HEK293T (cell line): ENCODE results near the gene STAT4.

Source experiments
- ARNT ChIP-seq: fragments of 450-650 bp; IDR thresholded peaks from 2 replicates; pipeline ENCODE4 v1.6.1; 2017; ENCODE audit warnings: mild to moderate bottlenecking
- BHLHE40 ChIP-seq: fragments of 450-650 bp; IDR thresholded peaks from 2 replicates; pipeline ENCODE4 v1.6.1; 2016; ENCODE audit warnings: mild to moderate bottlenecking, moderate library complexity, borderline replicate concordance
- L3MBTL2 ChIP-seq: fragments of 450-650 bp; conservative IDR thresholded peaks from 2 replicates; pipeline ENCODE4 v1.6.1; 2016; ENCODE audit warnings: mild to moderate bottlenecking
- SUZ12 ChIP-seq: fragments of 450-650 bp; IDR thresholded peaks from 2 replicates; pipeline ENCODE4 v1.6.1; 2016; ENCODE audit warnings: mild to moderate bottlenecking
- ZNF384 ChIP-seq: fragments of 450-650 bp; IDR thresholded peaks from 2 replicates; pipeline ENCODE4 v1.6.1; 2016

DNA sequence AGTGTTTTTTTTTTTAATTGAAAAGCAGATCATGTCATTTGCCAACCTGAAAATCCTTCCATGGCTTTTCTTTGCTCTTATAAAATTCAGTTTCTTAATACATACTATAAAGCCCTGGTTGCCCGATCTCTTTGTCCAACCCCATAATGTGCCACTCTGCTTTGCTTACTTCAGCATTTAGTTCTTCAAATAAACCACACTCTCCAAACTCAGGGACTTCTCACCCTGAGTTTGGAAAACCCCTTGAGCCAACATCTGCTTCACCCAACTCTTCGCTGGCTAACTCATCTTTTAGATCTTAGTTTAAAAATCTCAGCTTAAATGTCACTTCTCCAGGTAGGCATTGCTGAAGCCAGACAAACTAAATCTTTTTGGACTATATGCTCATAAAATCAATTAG lies 135.6 kb downstream of the STAT4 start:
- TF ChIP-seq BHLHE40 (no peak), ZNF384 (no peak), SUZ12 (no peak), L3MBTL2 (no peak), ARNT (no peak)
